OCI-LY1 (cell line): ENCODE data around the gene NLK.

ENCODE experiments used
- H2AFZ ChIP-seq: fragments of 200-600 bp; sonication (generic), shearing (Covaris generic); 2 replicates; pipeline ENCODE4 v1.6.0; 2014; ENCODE audit warnings: antibody characterized with exemption, mild to moderate bottlenecking, low read length
- H3F3A ChIP-seq: fragments of 200-600 bp; sonication (generic), shearing (Covaris generic); 2 replicates; pipeline ENCODE4 v1.6.0; 2014; ENCODE audit warnings: mild to moderate bottlenecking, antibody characterized with exemption, low read length, moderate library complexity; ENCODE audit not compliant: insufficient read depth
- H3K27ac ChIP-seq: fragments of 200-600 bp; sonication (generic); 2 replicates; pipeline ENCODE4 v1.5.1; 2014; ENCODE audit warnings: low read length, mixed run types, mild to moderate bottlenecking, low read depth; ENCODE audit not compliant: poor library complexity, severe bottlenecking
- H3K27me3 ChIP-seq: fragments of 200-600 bp; sonication (generic); 2 replicates; pipeline ENCODE4 v1.6.0; 2014; ENCODE audit warnings: antibody characterized with exemption, mild to moderate bottlenecking, low read length, moderate library complexity; ENCODE audit not compliant: insufficient read depth
- H3K36me3 ChIP-seq: fragments of 200-600 bp; sonication (generic); 2 replicates; pipeline ENCODE4 v1.6.1; 2014; ENCODE audit warnings: mild to moderate bottlenecking, antibody characterized with exemption, low read length, moderate library complexity, mixed read lengths; ENCODE audit not compliant: insufficient read depth
- H3K4me1 ChIP-seq: fragments of 200-600 bp; sonication (generic); 2 replicates; pipeline ENCODE4 v1.5.1; 2014; ENCODE audit warnings: mild to moderate bottlenecking, low read length, moderate library complexity; ENCODE audit not compliant: insufficient read depth, severe bottlenecking
- H3K4me2 ChIP-seq: fragments of 200-600 bp; sonication (generic), shearing (Covaris generic); 2 replicates; pipeline ENCODE4 v1.6.1; 2014; ENCODE audit warnings: low read length
- H3K4me3 ChIP-seq: fragments of 200-600 bp; sonication (generic); 2 replicates; pipeline ENCODE4 v1.5.1; 2014; ENCODE audit warnings: low read length, low read depth, mild to moderate bottlenecking, mixed read lengths; ENCODE audit not compliant: poor library complexity, severe bottlenecking
- H3K79me2 ChIP-seq: fragments of 200-600 bp; shearing (Covaris generic); 2 replicates; pipeline ENCODE4 v1.6.1; 2016; ENCODE audit warnings: mixed run types, low read length, mixed read lengths; ENCODE audit not compliant: insufficient read depth
- H3K9ac ChIP-seq: fragments of 200-600 bp; sonication (generic), shearing (Covaris generic); 2 replicates; pipeline ENCODE4 v1.6.1; 2014; ENCODE audit warnings: mild to moderate bottlenecking, low read length, mixed read lengths
- H3K9me2 ChIP-seq: fragments of 200-600 bp; sonication (generic), shearing (Covaris generic); 2 replicates; pipeline ENCODE4 v1.6.1; 2014; ENCODE audit warnings: low read depth, mild to moderate bottlenecking, low read length, mixed read lengths
- H3K9me3 ChIP-seq: fragments of 200-600 bp; shearing (Covaris generic); 2 replicates; pipeline ENCODE4 v1.6.1; 2014; ENCODE audit warnings: low read length, mixed read lengths
- H4K20me1 ChIP-seq: fragments of 200-600 bp; sonication (generic), shearing (Covaris generic); 2 replicates; pipeline ENCODE4 v1.6.0; 2016; ENCODE audit warnings: mild to moderate bottlenecking, low read length; ENCODE audit not compliant: insufficient read depth
- EZH2 ChIP-seq: fragments of 200-600 bp; sonication (generic), shearing (Covaris generic); IDR thresholded peaks from 2 replicates; pipeline ENCODE4 v1.8.0; 2017; ENCODE audit warnings: borderline replicate concordance, mixed run types, mild to moderate bottlenecking, antibody characterized with exemption, low read length, moderate library complexity, mixed read lengths
- TF ChIP-seq, protein P1 (sequence below): fragments of 200-600 bp; sonication (generic), shearing (Covaris generic); IDR thresholded peaks from 2 replicates; pipeline ENCODE4 v1.5.1; 2017; ENCODE audit warnings: mild to moderate bottlenecking, antibody characterized with exemption, low read length, moderate library complexity, mixed read lengths

Gene NLK

GRCh38 chr17:27995554-27995953 is 46.9 kb upstream of the NLK start:
- Histone ChIP-seq H4K20me1 (no peaks in the 10 kb centered on the region), H3F3A (no peaks in the 10 kb centered on the region), H3K9me2 (no peaks in the 10 kb centered on the region), H3K4me2 (no peak overlapping the region), H3K4me1 (no peaks in the 10 kb centered on the region), H3K36me3 (no peaks in the 10 kb centered on the region), H3K27me3 (no peaks in the 10 kb centered on the region; the same call in 1 of the 2 replicates), H2AFZ (no peak overlapping the region), H3K27ac (no peak overlapping the region), H3K4me3 (no peak overlapping the region), H3K9ac (no peak overlapping the region), H3K79me2 (no peaks in the 10 kb centered on the region), H3K9me3 (no peaks in the 10 kb centered on the region)
- TF ChIP-seq, protein P1, sequence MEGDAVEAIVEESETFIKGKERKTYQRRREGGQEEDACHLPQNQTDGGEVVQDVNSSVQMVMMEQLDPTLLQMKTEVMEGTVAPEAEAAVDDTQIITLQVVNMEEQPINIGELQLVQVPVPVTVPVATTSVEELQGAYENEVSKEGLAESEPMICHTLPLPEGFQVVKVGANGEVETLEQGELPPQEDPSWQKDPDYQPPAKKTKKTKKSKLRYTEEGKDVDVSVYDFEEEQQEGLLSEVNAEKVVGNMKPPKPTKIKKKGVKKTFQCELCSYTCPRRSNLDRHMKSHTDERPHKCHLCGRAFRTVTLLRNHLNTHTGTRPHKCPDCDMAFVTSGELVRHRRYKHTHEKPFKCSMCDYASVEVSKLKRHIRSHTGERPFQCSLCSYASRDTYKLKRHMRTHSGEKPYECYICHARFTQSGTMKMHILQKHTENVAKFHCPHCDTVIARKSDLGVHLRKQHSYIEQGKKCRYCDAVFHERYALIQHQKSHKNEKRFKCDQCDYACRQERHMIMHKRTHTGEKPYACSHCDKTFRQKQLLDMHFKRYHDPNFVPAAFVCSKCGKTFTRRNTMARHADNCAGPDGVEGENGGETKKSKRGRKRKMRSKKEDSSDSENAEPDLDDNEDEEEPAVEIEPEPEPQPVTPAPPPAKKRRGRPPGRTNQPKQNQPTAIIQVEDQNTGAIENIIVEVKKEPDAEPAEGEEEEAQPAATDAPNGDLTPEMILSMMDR, result no peak

- H3K4me2 ChIP-seq, result no peak overlapping the region
- no peaks in the 10 kb centered on the region for H3F3A ChIP-seq
- H3K9me2 ChIP-seq, result no peaks in the 10 kb centered on the region
- no peak overlapping the region for H3K9ac ChIP-seq
- H3K4me1 ChIP-seq, result no peaks in the 10 kb centered on the region
- no peaks in the 10 kb centered on the region for H3K36me3 ChIP-seq
- no peaks in the 10 kb centered on the region for H3K79me2 ChIP-seq
- H3K9me3 ChIP-seq, result no peaks in the 10 kb centered on the region
- H3K27me3 ChIP-seq, result no peaks in the 10 kb centered on the region; the same call in 1 of the 2 replicates
- TF ChIP-seq EZH2, result no peak
- TF ChIP-seq, protein P1, result no peak
- no peak overlapping the region for H3K4me3 ChIP-seq
- H2AFZ ChIP-seq, result no peak overlapping the region
- no peaks in the 10 kb centered on the region for H4K20me1 ChIP-seq
- no peak overlapping the region for H3K27ac ChIP-seq
These were observed 46.1 kb upstream of the NLK start for GRCh38 chr17:27996202-27997043.

DNA sequence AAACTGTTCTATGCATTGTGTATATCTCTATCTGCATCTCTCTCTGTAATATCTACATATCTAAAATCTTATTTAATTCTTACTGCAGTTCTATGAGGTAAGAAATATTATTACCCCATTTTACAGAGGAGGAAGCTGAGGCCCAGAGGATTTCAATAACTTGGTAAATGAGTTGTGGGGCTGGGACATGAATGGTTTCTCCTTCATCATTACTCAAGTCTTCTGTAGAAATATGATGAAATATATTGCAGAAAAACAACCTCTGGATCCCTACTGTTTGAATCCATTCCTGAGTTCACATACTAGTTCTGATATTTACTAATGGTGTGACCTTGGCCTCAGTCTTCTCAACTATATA is 45.5 kb upstream of the NLK start:
- Histone ChIP-seq H3K27ac (no peak overlapping the region), H3K4me1 (no peaks in the 10 kb centered on the region), H3K4me2 (no peak overlapping the region), H4K20me1 (no peaks in the 10 kb centered on the region), H3F3A (no peaks in the 10 kb centered on the region), H3K9me3 (no peaks in the 10 kb centered on the region), H3K9ac (no peak overlapping the region), H3K27me3 (no peaks in the 10 kb centered on the region; the same call in 1 of the 2 replicates), H3K36me3 (no peaks in the 10 kb centered on the region), H2AFZ (no peak overlapping the region), H3K79me2 (no peaks in the 10 kb centered on the region), H3K9me2 (no peaks in the 10 kb centered on the region), H3K4me3 (no peak overlapping the region)
- TF ChIP-seq, protein P1, result no peak
- TF ChIP-seq EZH2, result no peak
